ENCODE results near the gene DNAJB9. TPM values are rescaled to one million over a fixed set of nuclear protein-coding genes. Genes with fewer than 3 reads are reported as not detected.

The DNAJB9 gene
- total and polyA plus RNA-seq, 2 of the 13 experiments (the other 11 are each of a cell fraction or from before 2014, with no cell fraction given): 8.6 to 16.4 TPM

DNA sequence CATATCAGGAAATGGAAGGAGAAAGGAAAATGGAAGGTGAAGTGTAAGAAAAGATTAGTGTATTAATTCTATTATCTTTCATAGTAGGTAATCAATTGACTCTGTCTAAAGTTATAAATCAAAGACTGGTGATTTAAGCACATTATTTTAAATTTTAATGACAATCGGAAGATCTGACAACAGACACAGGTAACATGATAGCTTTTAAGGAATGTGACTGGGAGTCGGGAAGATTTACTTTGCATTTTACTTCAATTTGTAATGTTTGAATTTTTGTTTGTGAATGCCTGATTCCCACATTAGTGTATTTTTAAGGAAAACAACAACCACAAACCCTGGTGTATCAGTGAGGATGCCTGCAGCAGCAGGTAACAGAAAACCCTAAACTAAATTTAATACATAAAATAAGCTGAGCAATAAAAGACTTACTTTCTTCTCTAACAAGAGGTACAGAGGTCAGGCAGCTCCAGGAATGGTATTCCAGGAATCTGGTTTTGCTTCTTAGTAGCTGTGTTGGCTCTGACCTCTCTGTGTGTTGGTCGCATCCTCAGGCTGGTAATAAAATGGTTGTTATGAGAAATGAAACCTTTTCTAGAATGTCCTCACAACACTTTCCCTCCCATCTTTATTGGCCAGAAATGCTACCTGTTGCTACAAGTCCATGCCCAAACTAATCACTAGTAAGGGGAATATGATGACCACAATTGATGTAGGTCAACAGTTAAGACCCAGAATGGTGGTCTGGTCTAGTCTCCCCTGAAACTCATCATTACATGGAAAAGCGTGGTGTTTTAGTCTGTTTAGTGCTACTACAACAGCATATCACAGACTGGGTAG is 12.2 kb downstream of the DNAJB9 start (continued):
- no peak for TF ChIP-seq ZSCAN21 (CRISPR knock-in tag; IDR thresholded peaks at IDR 0.05; ENCODE audit: borderline replicate concordance)
- no peak for TF ChIP-seq NFKB2 (CRISPR knock-in tag; IDR thresholded peaks at IDR 0.05; ENCODE audit: borderline replicate concordance)
- no peak for TF ChIP-seq ETV6 (CRISPR knock-in tag; conservative IDR thresholded peaks at IDR 0.05)
- TF ChIP-seq NFE2L2 (IDR thresholded peaks at IDR 0.05; ENCODE audit: low read length): no peak

DNA sequence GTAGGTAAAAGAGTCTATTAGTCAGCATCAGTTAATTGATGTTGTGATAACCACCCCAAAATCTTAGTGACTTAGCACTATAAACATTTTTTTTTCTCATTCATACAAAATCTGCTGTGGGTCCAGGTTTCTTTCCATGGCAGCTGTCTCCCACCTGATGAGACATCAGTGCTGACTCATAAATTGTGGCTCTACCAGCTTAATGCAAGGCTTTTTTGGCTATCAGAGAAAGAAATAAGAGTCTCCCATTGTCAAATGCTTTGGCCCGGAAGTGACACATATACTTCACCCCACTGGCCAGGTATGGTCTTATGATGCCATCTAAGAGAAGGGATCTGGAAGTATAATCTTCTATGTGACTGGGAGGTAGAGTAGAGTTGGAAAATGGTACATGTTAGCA is 14.5 kb downstream of the DNAJB9 start:
- Histone ChIP-seq H3K4me3 (replicated peaks in 1 of 3; ENCODE audit: insufficient read depth in 1 of 3, low read depth in 2 of 3, low read length in 3 of 3) (no peak overlapping the region), H3K36me3 (replicated peaks in 1 of 2; ENCODE audit: control insufficient read depth in 1 of 2, insufficient read depth in 2 of 2, low read length in 2 of 2) (no peaks in the 10 kb centered on the region), H3K27ac (ENCODE audit: extremely low read length, insufficient read depth, low read length) (no peak overlapping the region), H3K27me3 (ENCODE audit: control insufficient read depth in 1 of 2, insufficient read depth in 2 of 2, low read length in 2 of 2) (no peaks in the 10 kb centered on the region), H3K79me2 (ENCODE audit: insufficient read depth, low read length) (no peaks in the 10 kb centered on the region), H3K9ac (ENCODE audit: insufficient read depth, low read depth, low read length) (no peak overlapping the region), H3K9me3 (ENCODE audit: low read length) (no peaks in the 10 kb centered on the region), H2AFZ (ENCODE audit: low read length) (no peak overlapping the region), H4K20me1 (ENCODE audit: insufficient read depth, low read length) (no peaks in the 10 kb centered on the region), H3K4me1 (ENCODE audit: insufficient read depth, low read length) (peaks cover 16% of the 10 kb centered on the region), H3K4me2 (ENCODE audit: low read depth, low read length) (no peak overlapping the region)
- ATAC-seq (no peak), FAIRE-seq (no peak), DNase-seq (ENCODE audit: low spot score) (no peak)
- in situ Hi-C loops (cut with HindIII; ENCODE audit: extremely low pct_ligation_motif_present, low pct_unique_long_range_greater_than_20kb) (no loop called here), intact Hi-C loops (cut with micrococcal nuclease; ENCODE audit: unreplicated experiment) (no loop called here)
- POLR2A ChIA-PET: no interaction called here
- no TSS peak for BruUV-seq (replicated peaks)
- TF ChIP-seq ZNF781 (CRISPR knock-in tag; IDR thresholded peaks at IDR 0.05; ENCODE audit: borderline replicate concordance, not compliant biosample characterization) (no peak), NR2F6 (IDR thresholded peaks at IDR 0.05) (no peak), NR2F6 (CRISPR knock-in tag; IDR thresholded peaks at IDR 0.05) (no peak), ZNF292 (CRISPR knock-in tag; IDR thresholded peaks at IDR 0.05; ENCODE audit: borderline replicate concordance, low read depth) (no peak), SOX13 (IDR thresholded peaks at IDR 0.05) (no peak), SOX13 (CRISPR knock-in tag; conservative IDR thresholded peaks at IDR 0.05 in 1 of 2, IDR thresholded peaks at IDR 0.05 in 1 of 2) (no peak), LBX2 (CRISPR knock-in tag; IDR thresholded peaks at IDR 0.05; ENCODE audit: borderline replicate concordance) (no peak), KLF12 (CRISPR knock-in tag; IDR thresholded peaks at IDR 0.05; ENCODE audit: borderline replicate concordance) (no peak), WIZ (CRISPR knock-in tag; IDR thresholded peaks at IDR 0.05) (no peak), SMAD3 (CRISPR knock-in tag; IDR thresholded peaks at IDR 0.05) (no peak), ZNF687 (CRISPR knock-in tag; IDR thresholded peaks at IDR 0.05) (no peak), CENPT (CRISPR knock-in tag; IDR thresholded peaks at IDR 0.05; ENCODE audit: low read depth) (no peak), YEATS4 (CRISPR knock-in tag; IDR thresholded peaks at IDR 0.05; ENCODE audit: borderline replicate concordance) (no peak), ZNF3 (CRISPR knock-in tag; IDR thresholded peaks at IDR 0.05) (no peak), ZNF761 (CRISPR knock-in tag; conservative IDR thresholded peaks at IDR 0.05) (no peak)
- CTCF ChIA-PET (ENCODE audit: low intra/inter-chr PET ratio, low total read pairs): no interaction called here
- 76% methylated on average over 1 of the region's 1 CpG for WGBS (ENCODE audit: low lambda C conversion rate)
